ENCODE data around the gene ABHD15. TPM values are rescaled to one million over a fixed set of nuclear protein-coding genes. Genes with fewer than 3 reads are reported as not detected.

The ABHD15 gene
- total and polyA plus RNA-seq, 9 of the 15 experiments (the other 6 are each of a cell fraction or from before 2014, with no cell fraction given) = 0.85 to 4.2 (median 2.1) TPM

DNA sequence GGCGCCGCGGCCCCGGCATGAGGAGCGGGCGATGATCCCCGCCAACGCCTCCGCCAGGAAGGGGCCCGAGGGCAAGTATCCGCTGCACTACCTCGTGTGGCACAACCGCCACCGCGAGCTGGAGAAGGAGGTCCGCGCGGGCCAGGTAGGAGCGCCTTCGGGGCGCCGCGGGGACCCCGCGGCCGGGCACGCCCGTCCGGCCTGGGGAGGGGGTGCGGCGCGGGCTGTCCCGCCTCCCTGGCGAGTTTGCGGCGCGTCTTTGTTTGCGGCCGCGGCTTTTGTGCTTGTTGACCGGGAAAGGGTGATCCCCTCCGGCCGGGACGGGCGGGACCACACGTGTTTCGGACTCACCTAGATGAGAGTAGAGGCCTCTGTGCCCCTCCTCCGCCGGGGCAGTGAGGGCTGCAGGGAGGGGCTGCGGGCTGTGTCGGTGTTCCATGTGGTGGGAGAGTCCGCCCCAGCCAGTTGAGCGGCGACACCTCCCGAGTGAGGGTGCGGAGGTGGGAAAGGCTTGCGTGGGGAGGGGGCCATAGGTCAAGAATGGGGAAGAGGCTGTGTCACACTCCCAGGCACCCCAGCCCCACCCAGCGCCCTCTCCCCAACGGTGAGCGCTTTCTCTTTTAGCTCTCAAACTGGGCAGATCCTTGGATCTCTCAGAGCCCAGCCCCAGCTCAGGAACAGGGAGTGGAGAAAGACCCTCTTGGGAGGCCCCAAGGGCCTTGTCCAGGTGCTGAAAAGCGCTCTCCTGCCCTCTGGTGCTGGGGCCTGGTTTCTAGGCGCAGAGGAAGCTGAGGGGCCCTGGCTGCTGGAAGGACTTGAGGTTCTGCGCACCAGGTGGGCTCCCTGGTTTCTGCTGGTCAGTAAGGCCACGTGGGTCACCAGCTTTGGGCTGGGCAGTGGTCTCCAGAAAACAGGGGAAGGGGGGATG, 27.0 kb upstream of the ABHD15 start (continued):
- TF ChIP-seq LCOR (CRISPR knock-in tag; IDR thresholded peaks at IDR 0.05) (no peak), POU5F1 (IDR thresholded peaks at IDR 0.05; ENCODE audit: borderline replicate concordance, low read depth, low read length, partially characterized antibody) (no peak), HCFC1 (IDR thresholded peaks at IDR 0.05; ENCODE audit: low read depth, low read length) (no peak), ZNF263 (CRISPR knock-in tag; IDR thresholded peaks at IDR 0.05; ENCODE audit: borderline replicate concordance) (peak; percentile 80), ZNF644 (tag; IDR thresholded peaks at IDR 0.05; ENCODE audit: low read depth) (no peak), ZBTB8A (IDR thresholded peaks at IDR 0.05; ENCODE audit: partially characterized antibody) (no peak), L3MBTL2 (IDR thresholded peaks at IDR 0.05) (no peak), HDAC2 (IDR thresholded peaks at IDR 0.05) (peak; percentile 75), ZFP36 (IDR thresholded peaks at IDR 0.05; ENCODE audit: low read depth, low read length, partially characterized antibody) (no peak), CHD4 (IDR thresholded peaks at IDR 0.05; ENCODE audit: insufficient read depth, insufficient replicate concordance, low read depth, low read length, poor library complexity, severe bottlenecking) (no peak), JUND (IDR thresholded peaks at IDR 0.05; ENCODE audit: borderline replicate concordance, low read depth, low read length) (no peak), JUND (tag; IDR thresholded peaks at IDR 0.05; ENCODE audit: borderline replicate concordance, low read depth, low read length) (no peak), HMG20A (CRISPR knock-in tag; conservative IDR thresholded peaks at IDR 0.05) (no peak), FIP1L1 (IDR thresholded peaks at IDR 0.05; ENCODE audit: low read depth, low read length, poor library complexity, severe bottlenecking) (no peak)
- TF ChIP-seq, protein P1, sequence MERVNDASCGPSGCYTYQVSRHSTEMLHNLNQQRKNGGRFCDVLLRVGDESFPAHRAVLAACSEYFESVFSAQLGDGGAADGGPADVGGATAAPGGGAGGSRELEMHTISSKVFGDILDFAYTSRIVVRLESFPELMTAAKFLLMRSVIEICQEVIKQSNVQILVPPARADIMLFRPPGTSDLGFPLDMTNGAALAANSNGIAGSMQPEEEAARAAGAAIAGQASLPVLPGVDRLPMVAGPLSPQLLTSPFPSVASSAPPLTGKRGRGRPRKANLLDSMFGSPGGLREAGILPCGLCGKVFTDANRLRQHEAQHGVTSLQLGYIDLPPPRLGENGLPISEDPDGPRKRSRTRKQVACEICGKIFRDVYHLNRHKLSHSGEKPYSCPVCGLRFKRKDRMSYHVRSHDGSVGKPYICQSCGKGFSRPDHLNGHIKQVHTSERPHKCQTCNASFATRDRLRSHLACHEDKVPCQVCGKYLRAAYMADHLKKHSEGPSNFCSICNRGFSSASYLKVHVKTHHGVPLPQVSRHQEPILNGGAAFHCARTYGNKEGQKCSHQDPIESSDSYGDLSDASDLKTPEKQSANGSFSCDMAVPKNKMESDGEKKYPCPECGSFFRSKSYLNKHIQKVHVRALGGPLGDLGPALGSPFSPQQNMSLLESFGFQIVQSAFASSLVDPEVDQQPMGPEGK (CRISPR knock-in tag; IDR thresholded peaks at IDR 0.05; ENCODE audit: borderline replicate concordance) = no peak
- TF ChIP-seq, protein P2, sequence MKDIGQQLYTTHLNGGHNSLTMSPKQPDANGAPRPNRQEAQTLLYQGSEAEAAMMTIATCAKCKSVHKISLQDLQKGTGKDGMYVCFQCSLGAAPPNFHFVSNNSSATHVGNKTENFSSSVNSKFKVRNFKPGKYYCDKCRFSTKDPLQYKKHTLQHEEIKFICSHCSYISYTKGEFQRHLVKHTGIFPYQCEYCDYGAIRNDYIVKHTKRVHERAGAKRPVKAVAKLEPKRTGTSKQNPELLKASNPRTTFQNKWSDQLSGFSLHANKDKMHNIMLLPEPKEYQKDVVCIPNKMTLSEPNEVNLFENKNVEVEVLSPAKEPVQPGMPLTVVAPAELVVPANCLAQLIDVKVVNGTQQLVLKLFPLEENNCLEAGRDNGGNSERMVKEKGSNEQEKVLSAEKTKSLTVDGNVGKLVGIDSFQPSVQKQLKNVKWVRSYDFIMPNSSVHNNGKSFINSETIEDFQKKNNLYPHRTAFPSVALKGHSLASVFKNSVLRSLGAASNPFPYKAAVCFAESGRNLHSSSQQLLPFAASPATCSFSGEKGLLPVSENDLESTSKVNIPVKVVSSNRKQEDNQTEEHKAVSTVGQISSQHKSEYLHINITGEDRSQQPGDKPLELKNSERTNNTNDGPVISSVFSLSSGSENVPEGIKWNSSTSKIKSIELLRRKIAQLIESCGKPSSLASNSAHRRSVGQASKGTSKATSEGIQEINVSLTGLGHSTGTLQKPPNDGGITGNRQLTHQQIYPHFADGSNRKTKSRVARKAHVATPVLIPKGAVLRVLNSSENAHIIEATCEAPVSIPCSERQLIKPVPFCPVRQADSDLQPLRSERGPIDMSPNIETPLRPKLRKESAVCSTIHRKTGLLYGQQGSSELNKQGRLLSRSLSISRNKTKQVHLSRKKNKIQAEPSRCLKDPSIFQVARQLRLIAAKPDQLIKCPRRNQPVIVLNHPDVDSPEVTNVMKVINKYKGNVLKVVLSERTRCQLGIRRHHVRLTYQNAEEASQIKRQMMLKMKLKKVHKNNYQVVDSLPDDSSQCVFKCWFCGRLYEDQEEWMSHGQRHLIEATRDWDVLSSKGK (CRISPR knock-in tag; IDR thresholded peaks at IDR 0.05) = no peak
- TF ChIP-seq, protein P3, sequence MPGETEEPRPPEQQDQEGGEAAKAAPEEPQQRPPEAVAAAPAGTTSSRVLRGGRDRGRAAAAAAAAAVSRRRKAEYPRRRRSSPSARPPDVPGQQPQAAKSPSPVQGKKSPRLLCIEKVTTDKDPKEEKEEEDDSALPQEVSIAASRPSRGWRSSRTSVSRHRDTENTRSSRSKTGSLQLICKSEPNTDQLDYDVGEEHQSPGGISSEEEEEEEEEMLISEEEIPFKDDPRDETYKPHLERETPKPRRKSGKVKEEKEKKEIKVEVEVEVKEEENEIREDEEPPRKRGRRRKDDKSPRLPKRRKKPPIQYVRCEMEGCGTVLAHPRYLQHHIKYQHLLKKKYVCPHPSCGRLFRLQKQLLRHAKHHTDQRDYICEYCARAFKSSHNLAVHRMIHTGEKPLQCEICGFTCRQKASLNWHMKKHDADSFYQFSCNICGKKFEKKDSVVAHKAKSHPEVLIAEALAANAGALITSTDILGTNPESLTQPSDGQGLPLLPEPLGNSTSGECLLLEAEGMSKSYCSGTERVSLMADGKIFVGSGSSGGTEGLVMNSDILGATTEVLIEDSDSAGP (CRISPR knock-in tag; IDR thresholded peaks at IDR 0.05) = no peak
- TF ChIP-seq, protein P4, sequence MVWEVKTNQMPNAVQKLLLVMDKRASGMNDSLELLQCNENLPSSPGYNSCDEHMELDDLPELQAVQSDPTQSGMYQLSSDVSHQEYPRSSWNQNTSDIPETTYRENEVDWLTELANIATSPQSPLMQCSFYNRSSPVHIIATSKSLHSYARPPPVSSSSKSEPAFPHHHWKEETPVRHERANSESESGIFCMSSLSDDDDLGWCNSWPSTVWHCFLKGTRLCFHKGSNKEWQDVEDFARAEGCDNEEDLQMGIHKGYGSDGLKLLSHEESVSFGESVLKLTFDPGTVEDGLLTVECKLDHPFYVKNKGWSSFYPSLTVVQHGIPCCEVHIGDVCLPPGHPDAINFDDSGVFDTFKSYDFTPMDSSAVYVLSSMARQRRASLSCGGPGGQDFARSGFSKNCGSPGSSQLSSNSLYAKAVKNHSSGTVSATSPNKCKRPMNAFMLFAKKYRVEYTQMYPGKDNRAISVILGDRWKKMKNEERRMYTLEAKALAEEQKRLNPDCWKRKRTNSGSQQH (CRISPR knock-in tag; IDR thresholded peaks at IDR 0.05) = no peak
